HCT116 (cell line): ENCODE data around the gene GSTM5. TPM values are rescaled to one million over a fixed set of nuclear protein-coding genes. Genes with fewer than 3 reads are reported as not detected.

ENCODE experiments used
- ATAC-seq: fragments of 200-7000 bp; cut with Tn5 transposase; 2 replicates; pipeline ENCODE4 v1.9.1; 2020; ENCODE audit warnings: mild to moderate bottlenecking, moderate library complexity
- BruUV-seq: library from RNA; stranded (reverse); fragments of 400-500 nt; replicated peaks from 2 replicates; lab custom pipeline; 2021; lab: Mats Ljungman, UMichigan
- CTCF ChIA-PET: fragments of 300-600 bp; sonication (Branson Sonifier 250); formaldehyde crosslinking; loops from one replicate; lab custom pipeline; 2021; ENCODE audit warnings: antibody characterized with exemption; lab: Charles Lee
- POLR2A ChIA-PET: fragments of 300-600, 350-600 bp; sonication (Branson Sonifier 250); formaldehyde crosslinking; loops from one replicate; lab custom pipeline; 2021; ENCODE audit warnings: antibody characterized with exemption; lab: Charles Lee
- RAD21 ChIA-PET, 2 experiments: fragments of 300-600 bp; sonication (Branson Sonifier 250); formaldehyde crosslinking; loops; one replicate each; lab custom pipeline; 2023; ENCODE audit warnings: low total read pairs in 2 of 2; ENCODE audit not compliant: uncharacterized antibody in 2 of 2, unreplicated experiment in 2 of 2, low non-redundant PET in 1 of 2; lab: Charles Lee
- DNase-seq: peaks from one replicate; pipeline ENCODE4 v3.0.0-alpha.2; 2010; ENCODE audit warnings: low read depth, low spot score
- H2AFZ ChIP-seq: fragments of 200-600 bp; shearing (Covaris generic), sonication (generic); 2 replicates; pipeline ENCODE4 v1.6.1; 2017; ENCODE audit warnings: low read depth, mixed run types, mixed read lengths, antibody characterized with exemption, low read length; ENCODE audit not compliant: poor library complexity, severe bottlenecking
- H3K27ac ChIP-seq: 2 replicates; pipeline ENCODE4 v1.5.1; 2012; ENCODE audit warnings: low read depth, low read length
- H3K27me3 ChIP-seq: fragments of 200-600 bp; sonication (generic); 2 replicates; pipeline ENCODE4 v1.6.1; 2016; ENCODE audit warnings: mixed run types, low read length, mixed read lengths; ENCODE audit not compliant: insufficient read depth
- H3K36me3 ChIP-seq, 2 experiments: fragments of 200-500 bp in 1 of 2; fragments of 200-600 bp in 1 of 2; sonication (Bioruptor generic) in 1 of 2; sonication (generic) in 1 of 2; 2 replicates each; pipeline versions ENCODE4 v1.5.1 to v1.6.1; 2014 to 2016; ENCODE audit warnings: low read length in 2 of 2, inconsistent platforms in 1 of 2, mixed read lengths in 1 of 2, mixed run types in 1 of 2; ENCODE audit not compliant: insufficient read depth in 2 of 2, control insufficient read depth in 1 of 2
- H3K4me1 ChIP-seq, 2 experiments: fragments of 200-600 bp in 1 of 2; sonication (generic) in 1 of 2; 2 replicates each; pipeline versions ENCODE4 v1.5.1 to v1.6.1; 2012 to 2017; ENCODE audit warnings: low read length in 2 of 2, inconsistent platforms in 1 of 2, mild to moderate bottlenecking in 1 of 2, mixed read lengths in 1 of 2, mixed run types in 1 of 2, moderate library complexity in 1 of 2; ENCODE audit not compliant: insufficient read depth in 2 of 2, control insufficient read depth in 1 of 2
- H3K4me2 ChIP-seq: fragments of 200-600 bp; sonication (generic); 2 replicates; pipeline ENCODE4 v1.6.1; 2017; ENCODE audit warnings: mixed run types, low read length, mixed read lengths
- H3K4me3 ChIP-seq, 2 experiments: fragments of 200-600 bp in 1 of 2; sonication (generic) in 1 of 2; replicated peaks in 1 of 2; 2 replicates each; pipeline ENCODE4 v1.5.1; 2011 to 2016; ENCODE audit warnings: low read length in 2 of 2, control low read depth in 1 of 2, low read depth in 1 of 2, mild to moderate bottlenecking in 1 of 2, mixed read lengths in 1 of 2, mixed run types in 1 of 2
- H3K79me2 ChIP-seq: fragments of 200-600 bp; sonication (generic); 2 replicates; pipeline ENCODE4 v1.6.1; 2017; ENCODE audit warnings: mild to moderate bottlenecking, mixed run types, low read length, moderate library complexity, mixed read lengths; ENCODE audit not compliant: insufficient read depth
- H3K9ac ChIP-seq: fragments of 200-600 bp; sonication (generic); 2 replicates; pipeline ENCODE4 v1.6.1; 2016; ENCODE audit warnings: low read length, mixed read lengths
- H3K9me2 ChIP-seq: fragments of 200-600 bp; sonication (generic), shearing (Covaris generic); 2 replicates; pipeline ENCODE4 v1.6.1; 2017; ENCODE audit warnings: mixed run types, mild to moderate bottlenecking, moderate library complexity; ENCODE audit not compliant: insufficient read depth
- H3K9me3 ChIP-seq, 2 experiments: fragments of 200-500 bp in 1 of 2; fragments of 200-600 bp in 1 of 2; sonication (Bioruptor generic) in 1 of 2; sonication (generic) in 1 of 2; 2 replicates each; pipeline ENCODE4 v1.6.1; 2014 to 2017; ENCODE audit warnings: low read length in 2 of 2, mixed read lengths in 2 of 2, inconsistent platforms in 1 of 2, low read depth in 1 of 2, mild to moderate bottlenecking in 1 of 2, mixed run types in 1 of 2, moderate library complexity in 1 of 2; ENCODE audit not compliant: control insufficient read depth in 1 of 2, insufficient read depth in 1 of 2
- H4K20me1 ChIP-seq: fragments of 200-600 bp; sonication (generic), shearing (Covaris generic); 2 replicates; pipeline ENCODE4 v1.6.1; 2017; ENCODE audit warnings: mixed run types, mild to moderate bottlenecking, moderate library complexity; ENCODE audit not compliant: insufficient read depth
- CEBPB ChIP-seq: IDR thresholded peaks from 2 replicates; pipeline ENCODE4 v1.6.1; 2012; ENCODE audit warnings: low read depth
- ELF1 ChIP-seq: IDR thresholded peaks from 2 replicates; pipeline ENCODE4 v1.6.1; 2012; ENCODE audit warnings: low read depth, borderline replicate concordance
- POLR2A ChIP-seq: IDR thresholded peaks from 2 replicates; pipeline ENCODE4 v1.7.0; 2011; ENCODE audit warnings: borderline replicate concordance; ENCODE audit not compliant: insufficient read depth, insufficient read length; ENCODE audit errors: extremely low read depth
- POLR2AphosphoS5 ChIP-seq: IDR thresholded peaks from 2 replicates; pipeline ENCODE4 v1.6.1; 2011; ENCODE audit warnings: mild to moderate bottlenecking, low read depth, low read length, moderate library complexity
- SIN3A ChIP-seq: IDR thresholded peaks from 2 replicates; pipeline ENCODE4 v1.6.1; 2012; ENCODE audit warnings: low read depth
- SRF ChIP-seq: IDR thresholded peaks from 2 replicates; pipeline ENCODE4 v1.6.1; 2012; ENCODE audit warnings: low read depth
- intact Hi-C: fragments of 100-400 bp; cut with micrococcal nuclease; formaldehyde crosslinking; loops from 2 replicates; pipeline ENCODE4 v1.10.0; 2022
- total RNA-seq: library from RNA; stranded (reverse); gene quantifications from one replicate; pipeline ENCODE4 v1.2.1, GENCODE V29; 2021; ENCODE audit not compliant: unreplicated experiment

GSTM5 gene
- total RNA-seq, 1 experiment from 2014 or later, result not detected

- TF ChIP-seq SRF (no peak), ELF1 (no peak), SIN3A (no peak), CEBPB (no peak), POLR2A (no peak)
- no peak for ATAC-seq
- DNase-seq, result no peak
- H3K4me2 ChIP-seq, result no peak overlapping the region
- H3K27me3 ChIP-seq, result no peaks in the 10 kb centered on the region
- ChIA-PET POLR2A (no interaction called here), CTCF (no interaction called here), RAD21 (no interaction called here)
- H2AFZ ChIP-seq, result no peak overlapping the region
- H3K36me3 ChIP-seq, result no peaks in the 10 kb centered on the region
- H3K9ac ChIP-seq, result no peak overlapping the region
- no peaks in the 10 kb centered on the region for H3K79me2 ChIP-seq
- intact Hi-C loops, result loop anchor here (5.0 kb wide), 1 partner anchor 266 kb away; the partner anchor contains the start of gene AHCYL1
- no TSS peak for BruUV-seq
- no peaks in the 10 kb centered on the region for H3K9me2 ChIP-seq
- peaks cover 0 to 14% of the 10 kb centered on the region in 2 experiments; a peak in 2 of 4 replicates for H3K4me1 ChIP-seq
- no peaks in the 10 kb centered on the region for H4K20me1 ChIP-seq
- H3K9me3 ChIP-seq, result no peaks in the 10 kb centered on the region
- H3K4me3 ChIP-seq, result no peak overlapping the region
- H3K27ac ChIP-seq, result no peak overlapping the region
Observed at GRCh38 chr1:109716570-109717090, 4.6 kb downstream of the GSTM5 start.

- Histone ChIP-seq H3K27me3 (no peaks in the 10 kb centered on the region), H2AFZ (no peak overlapping the region), H3K79me2 (no peaks in the 10 kb centered on the region), H4K20me1 (no peaks in the 10 kb centered on the region), H3K9me2 (no peaks in the 10 kb centered on the region), H3K4me3 (no peak overlapping the region), H3K4me2 (no peak overlapping the region), H3K9ac (no peak overlapping the region), H3K36me3 (no peaks in the 10 kb centered on the region), H3K27ac (no peak overlapping the region), H3K9me3 (no peaks in the 10 kb centered on the region), H3K4me1 (peaks cover 0 to 14% of the 10 kb centered on the region in 2 experiments; a peak in 2 of 4 replicates)
- ChIA-PET POLR2A (no interaction called here), RAD21 (interaction anchor here in 1 of 2 experiments (1.0 kb wide), 1 partner anchor 57 kb away, joined by 3 read pairs; no protein-coding TSS in a partner anchor), CTCF (interaction anchor here (1.0 to 1.5 kb wide), 6 partner anchors 10 to 267 kb away, joined by 3 to 10 read pairs (median 6); partner anchors contain the start of gene AHCYL1)
- no peak for TF ChIP-seq POLR2AphosphoS5
- no peak for ATAC-seq
- intact Hi-C loops, result loop anchor here (1.0 to 5.0 kb wide), 2 partner anchors 56 to 265 kb away; partner anchors contain the start of gene AHCYL1
- DNase-seq, result no peak
- no TSS peak for BruUV-seq
Observed at GRCh38 chr1:109717729-109718128, 5.7 kb downstream of the GSTM5 start.
